ENCODE results near the gene ANKRD10. TPM values are rescaled to one million over a fixed set of nuclear protein-coding genes. Genes with fewer than 3 reads are reported as not detected.

ANKRD10 gene
- total and polyA plus RNA-seq, 10 of the 15 experiments (the other 5 are each of a cell fraction or from before 2014, with no cell fraction given), result 47.1 to 199 (median 97.2) TPM

DNA sequence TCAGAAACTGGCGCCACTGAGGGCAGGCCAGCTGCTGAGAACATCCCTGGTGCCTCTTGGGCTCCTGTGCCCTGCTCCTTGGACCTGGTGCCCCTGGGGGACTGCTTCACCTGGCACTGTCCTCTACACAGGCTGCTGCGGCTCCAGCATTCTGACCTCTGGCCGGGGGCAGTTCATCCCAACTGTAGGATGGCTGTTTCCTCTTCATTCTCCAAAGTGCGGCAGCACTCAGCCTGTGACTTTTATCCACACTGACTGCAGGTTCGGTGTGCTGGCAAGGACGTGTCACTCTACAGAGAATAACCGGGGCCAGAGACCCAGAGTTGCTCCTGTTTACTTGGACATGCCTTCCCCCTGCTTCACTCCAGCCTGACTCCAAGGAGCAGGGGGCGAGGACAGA, 7.6 kb upstream of the ANKRD10 start:
- Histone ChIP-seq H3K9ac (ENCODE audit: control insufficient read depth, insufficient read depth, low read length) (no peak overlapping the region), H3K36me3 (ENCODE audit: control insufficient read depth in 2 of 2, insufficient read depth in 2 of 2, low read length in 1 of 2) (no peaks in the 10 kb centered on the region), H3K4me2 (ENCODE audit: control insufficient read depth, insufficient read depth) (no peak overlapping the region), H3K79me2 (ENCODE audit: control insufficient read depth, insufficient read depth, low read length) (no peaks in the 10 kb centered on the region), H4K20me1 (ENCODE audit: control insufficient read depth, insufficient read depth) (no peaks in the 10 kb centered on the region), H3K27ac (ENCODE audit: control insufficient read depth, insufficient read depth) (no peak overlapping the region), H3K4me1 (ENCODE audit: control insufficient read depth, insufficient read depth, low read length) (peaks cover 21% of the 10 kb centered on the region), H2AFZ (ENCODE audit: control insufficient read depth, low read depth, low read length) (no peak overlapping the region), H3K9me3 (replicated peaks; ENCODE audit: control insufficient read depth, insufficient read depth, low read length) (no peaks in the 10 kb centered on the region), H3K27me3 (replicated peaks in 1 of 2; ENCODE audit: control insufficient read depth in 2 of 2, insufficient read depth in 2 of 2, low read length in 1 of 2) (no peaks in the 10 kb centered on the region), H3K4me3 (no peak overlapping the region)
- ATAC-seq (no peak), DNase-seq (ENCODE audit: low read depth, low spot score) (no peak), FAIRE-seq (no peak)
- ChIA-PET SMC1A (ENCODE audit: uncharacterized antibody, unreplicated experiment) (no interaction called here), RAD21 (ENCODE audit: unreplicated experiment) (interaction anchor here (1.0 kb wide), 2 partner anchors 39 to 125 kb away, joined by 3 read pairs; no protein-coding TSS in a partner anchor), CTCF (interaction anchor here (1.4 kb wide), 1 partner anchor 9 kb away, joined by 3 read pairs; no protein-coding TSS in a partner anchor), POLR2A (no interaction called here)
- in situ Hi-C loops (cut with MboI) (loop anchor here (5.0 kb wide), 1 partner anchor 125 kb away; no protein-coding TSS in a partner anchor), intact Hi-C loops (cut with micrococcal nuclease; ENCODE audit: unreplicated experiment) (no loop called here)
- WGBS (ENCODE audit: insufficient coverage, insufficient replicate concordance, low lambda C conversion rate, missing lambda C conversion rate), result 67% methylated on average over 8 of the region's 8 CpGs
- TF ChIP-seq ATF7 (IDR thresholded peaks at IDR 0.05; ENCODE audit: low read depth) (no peak), CBX3 (IDR thresholded peaks at IDR 0.05; ENCODE audit: borderline replicate concordance, low read depth) (no peak), CREB1 (IDR thresholded peaks at IDR 0.05; ENCODE audit: low read depth) (no peak), NBN (IDR thresholded peaks at IDR 0.05) (no peak), TCF3 (IDR thresholded peaks at IDR 0.05; ENCODE audit: borderline replicate concordance, insufficient read depth, low read depth, low read length) (no peak), CEBPB (IDR thresholded peaks at IDR 0.05; ENCODE audit: borderline replicate concordance in 1 of 2, low read depth in 2 of 2, low read length in 2 of 2) (no peak), NFYA (IDR thresholded peaks at IDR 0.05; ENCODE audit: borderline replicate concordance, low read depth, low read length) (no peak), LARP7 (IDR thresholded peaks at IDR 0.05) (no peak), SRF (IDR thresholded peaks at IDR 0.05; ENCODE audit: low read depth in 2 of 2, low read length in 2 of 2) (no peak), SMARCA5 (IDR thresholded peaks at IDR 0.05) (no peak), RB1 (IDR thresholded peaks at IDR 0.05; ENCODE audit: borderline replicate concordance) (no peak)
- TF ChIP-seq, protein P1, sequence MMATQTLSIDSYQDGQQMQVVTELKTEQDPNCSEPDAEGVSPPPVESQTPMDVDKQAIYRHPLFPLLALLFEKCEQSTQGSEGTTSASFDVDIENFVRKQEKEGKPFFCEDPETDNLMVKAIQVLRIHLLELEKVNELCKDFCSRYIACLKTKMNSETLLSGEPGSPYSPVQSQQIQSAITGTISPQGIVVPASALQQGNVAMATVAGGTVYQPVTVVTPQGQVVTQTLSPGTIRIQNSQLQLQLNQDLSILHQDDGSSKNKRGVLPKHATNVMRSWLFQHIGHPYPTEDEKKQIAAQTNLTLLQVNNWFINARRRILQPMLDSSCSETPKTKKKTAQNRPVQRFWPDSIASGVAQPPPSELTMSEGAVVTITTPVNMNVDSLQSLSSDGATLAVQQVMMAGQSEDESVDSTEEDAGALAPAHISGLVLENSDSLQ (IDR thresholded peaks at IDR 0.05), result no peak
- TF ChIP-seq, protein P2, sequence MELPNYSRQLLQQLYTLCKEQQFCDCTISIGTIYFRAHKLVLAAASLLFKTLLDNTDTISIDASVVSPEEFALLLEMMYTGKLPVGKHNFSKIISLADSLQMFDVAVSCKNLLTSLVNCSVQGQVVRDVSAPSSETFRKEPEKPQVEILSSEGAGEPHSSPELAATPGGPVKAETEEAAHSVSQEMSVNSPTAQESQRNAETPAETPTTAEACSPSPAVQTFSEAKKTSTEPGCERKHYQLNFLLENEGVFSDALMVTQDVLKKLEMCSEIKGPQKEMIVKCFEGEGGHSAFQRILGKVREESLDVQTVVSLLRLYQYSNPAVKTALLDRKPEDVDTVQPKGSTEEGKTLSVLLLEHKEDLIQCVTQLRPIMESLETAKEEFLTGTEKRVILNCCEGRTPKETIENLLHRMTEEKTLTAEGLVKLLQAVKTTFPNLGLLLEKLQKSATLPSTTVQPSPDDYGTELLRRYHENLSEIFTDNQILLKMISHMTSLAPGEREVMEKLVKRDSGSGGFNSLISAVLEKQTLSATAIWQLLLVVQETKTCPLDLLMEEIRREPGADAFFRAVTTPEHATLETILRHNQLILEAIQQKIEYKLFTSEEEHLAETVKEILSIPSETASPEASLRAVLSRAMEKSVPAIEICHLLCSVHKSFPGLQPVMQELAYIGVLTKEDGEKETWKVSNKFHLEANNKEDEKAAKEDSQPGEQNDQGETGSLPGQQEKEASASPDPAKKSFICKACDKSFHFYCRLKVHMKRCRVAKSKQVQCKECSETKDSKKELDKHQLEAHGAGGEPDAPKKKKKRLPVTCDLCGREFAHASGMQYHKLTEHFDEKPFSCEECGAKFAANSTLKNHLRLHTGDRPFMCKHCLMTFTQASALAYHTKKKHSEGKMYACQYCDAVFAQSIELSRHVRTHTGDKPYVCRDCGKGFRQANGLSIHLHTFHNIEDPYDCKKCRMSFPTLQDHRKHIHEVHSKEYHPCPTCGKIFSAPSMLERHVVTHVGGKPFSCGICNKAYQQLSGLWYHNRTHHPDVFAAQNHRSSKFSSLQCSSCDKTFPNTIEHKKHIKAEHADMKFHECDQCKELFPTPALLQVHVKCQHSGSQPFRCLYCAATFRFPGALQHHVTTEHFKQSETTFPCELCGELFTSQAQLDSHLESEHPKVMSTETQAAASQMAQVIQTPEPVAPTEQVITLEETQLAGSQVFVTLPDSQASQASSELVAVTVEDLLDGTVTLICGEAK (IDR thresholded peaks at IDR 0.05; ENCODE audit: borderline replicate concordance), result no peak
- no TSS peak for BruUV-seq (replicated peaks)
